ENCODE data around the gene GPATCH8. TPM values are rescaled to one million over a fixed set of nuclear protein-coding genes. Genes with fewer than 3 reads are reported as not detected.

Gene GPATCH8
- polyA plus RNA-seq, 3 donors: 8.8 to 15.9 (median 14.9) TPM

GRCh38 chr17:44444735-44445105, 58.5 kb downstream of the GPATCH8 start:
- Histone ChIP-seq H3K79me2 (ENCODE audit: insufficient read depth, low read length) (peaks cover 35% of the 10 kb centered on the region), H3K4me1 (ENCODE audit: control insufficient read depth in 1 of 2, insufficient read depth in 2 of 2, low read length in 2 of 2) (no peaks in the 10 kb centered on the region), H3K9me3 (replicated peaks in 1 of 2; ENCODE audit: control insufficient read depth in 1 of 2, insufficient read depth in 1 of 2, low read length in 2 of 2) (no peaks in the 10 kb centered on the region), H3K27me3 (ENCODE audit: control insufficient read depth in 2 of 2, insufficient read depth in 2 of 2, low read length in 2 of 2) (no peaks in the 10 kb centered on the region), H3K9ac (ENCODE audit: insufficient read depth, low read length, poor library complexity, severe bottlenecking) (no peak overlapping the region), H3K4me3 (replicated peaks in 1 of 3; ENCODE audit: low read depth in 2 of 3, low read length in 3 of 3) (no peak overlapping the region), H3K27ac (ENCODE audit: low read depth in 1 of 2, low read length in 2 of 2) (no peak overlapping the region), H3K36me3 (replicated peaks in 1 of 2; ENCODE audit: control insufficient read depth in 1 of 2, insufficient read depth in 2 of 2, low read length in 2 of 2) (peaks cover 0 to 2% of the 10 kb centered on the region in 2 donors), H3K4me2 (replicated peaks; ENCODE audit: extremely low read depth, low read length, poor library complexity, severe bottlenecking) (no peak overlapping the region), H2AFZ (ENCODE audit: insufficient read depth, low read depth, low read length, poor library complexity, severe bottlenecking) (no peak overlapping the region), H4K20me1 (ENCODE audit: insufficient read depth, low read length) (peaks cover 81% of the 10 kb centered on the region)
- peaks cover 3 to 15% of the 10 kb centered on the region in 2 donors for H3K36me3 Mint-ChIP-seq
- no peak for DNase-seq
- no peak overlapping the region for H3K4me3 Mint-ChIP-seq
- H3K27ac Mint-ChIP-seq: peak overlapping the region in 2 of 7 donors; percentile 43 to 79
- no peaks in the 10 kb centered on the region for H3K9me3 Mint-ChIP-seq
- intact Hi-C loops (cut with micrococcal nuclease): no loop called here
- no peaks in the 10 kb centered on the region for H3K27me3 Mint-ChIP-seq (ENCODE audit: low read depth in 3 of 3)
- no CpG with 5 or more reads among the region's 6 CpGs for WGBS (ENCODE audit: insufficient coverage)
- H3K4me1 Mint-ChIP-seq: peaks cover 13% of the 10 kb centered on the region
- TF ChIP-seq, protein P1, sequence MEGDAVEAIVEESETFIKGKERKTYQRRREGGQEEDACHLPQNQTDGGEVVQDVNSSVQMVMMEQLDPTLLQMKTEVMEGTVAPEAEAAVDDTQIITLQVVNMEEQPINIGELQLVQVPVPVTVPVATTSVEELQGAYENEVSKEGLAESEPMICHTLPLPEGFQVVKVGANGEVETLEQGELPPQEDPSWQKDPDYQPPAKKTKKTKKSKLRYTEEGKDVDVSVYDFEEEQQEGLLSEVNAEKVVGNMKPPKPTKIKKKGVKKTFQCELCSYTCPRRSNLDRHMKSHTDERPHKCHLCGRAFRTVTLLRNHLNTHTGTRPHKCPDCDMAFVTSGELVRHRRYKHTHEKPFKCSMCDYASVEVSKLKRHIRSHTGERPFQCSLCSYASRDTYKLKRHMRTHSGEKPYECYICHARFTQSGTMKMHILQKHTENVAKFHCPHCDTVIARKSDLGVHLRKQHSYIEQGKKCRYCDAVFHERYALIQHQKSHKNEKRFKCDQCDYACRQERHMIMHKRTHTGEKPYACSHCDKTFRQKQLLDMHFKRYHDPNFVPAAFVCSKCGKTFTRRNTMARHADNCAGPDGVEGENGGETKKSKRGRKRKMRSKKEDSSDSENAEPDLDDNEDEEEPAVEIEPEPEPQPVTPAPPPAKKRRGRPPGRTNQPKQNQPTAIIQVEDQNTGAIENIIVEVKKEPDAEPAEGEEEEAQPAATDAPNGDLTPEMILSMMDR (IDR thresholded peaks at IDR 0.05): no peak

GRCh38 chr17:44442806-44443205, 60.4 kb downstream of the GPATCH8 start:
- Histone ChIP-seq H3K9me3 (replicated peaks in 1 of 2; ENCODE audit: control insufficient read depth in 1 of 2, insufficient read depth in 1 of 2, low read length in 2 of 2) (no peaks in the 10 kb centered on the region), H3K4me2 (replicated peaks; ENCODE audit: extremely low read depth, low read length, poor library complexity, severe bottlenecking) (no peak overlapping the region), H3K9ac (ENCODE audit: insufficient read depth, low read length, poor library complexity, severe bottlenecking) (no peak overlapping the region), H3K79me2 (ENCODE audit: insufficient read depth, low read length) (peaks cover 38% of the 10 kb centered on the region), H2AFZ (ENCODE audit: insufficient read depth, low read depth, low read length, poor library complexity, severe bottlenecking) (no peak overlapping the region), H3K4me1 (ENCODE audit: control insufficient read depth in 1 of 2, insufficient read depth in 2 of 2, low read length in 2 of 2) (no peaks in the 10 kb centered on the region), H4K20me1 (ENCODE audit: insufficient read depth, low read length) (peaks cover 82% of the 10 kb centered on the region), H3K36me3 (replicated peaks in 1 of 2; ENCODE audit: control insufficient read depth in 1 of 2, insufficient read depth in 2 of 2, low read length in 2 of 2) (peaks cover 0 to 13% of the 10 kb centered on the region in 2 donors), H3K27me3 (ENCODE audit: control insufficient read depth in 2 of 2, insufficient read depth in 2 of 2, low read length in 2 of 2) (no peaks in the 10 kb centered on the region), H3K27ac (ENCODE audit: low read depth in 1 of 2, low read length in 2 of 2) (no peak overlapping the region), H3K4me3 (replicated peaks in 1 of 3; ENCODE audit: low read depth in 2 of 3, low read length in 3 of 3) (no peak overlapping the region)
- H3K27me3 Mint-ChIP-seq (ENCODE audit: low read depth in 3 of 3): no peaks in the 10 kb centered on the region
- H3K9me3 Mint-ChIP-seq: no peaks in the 10 kb centered on the region
- 100% methylated on average over 1 of the region's 3 CpGs for WGBS (ENCODE audit: insufficient coverage)
- H3K36me3 Mint-ChIP-seq: peaks cover 11 to 18% of the 10 kb centered on the region in 2 donors
- DNase-seq: no peak
- no peak overlapping the region for H3K4me3 Mint-ChIP-seq
- TF ChIP-seq, protein P1 (IDR thresholded peaks at IDR 0.05): no peak
- no peak overlapping the region for H3K27ac Mint-ChIP-seq
- H3K4me1 Mint-ChIP-seq: peaks cover 13% of the 10 kb centered on the region
- intact Hi-C loops (cut with micrococcal nuclease): no loop called here
